Testis (tissue), 3 donors: ENCODE measurements around the gene CCDC47. TPM values are rescaled to one million over a fixed set of nuclear protein-coding genes. Genes with fewer than 3 reads are reported as not detected.
A peak's percentile ranks its signal among the peaks of the same experiment; 100 is the strongest.

Experiments
- DNase-seq: peaks from one replicate; pipeline ENCODE4 v3.0.0-alpha.2; 2019
- H3K27ac ChIP-seq, 2 donors: fragments of 200-600 bp; sonication (generic); one replicate each; pipeline ENCODE4 v1.5.1; 2019
- H3K27me3 ChIP-seq: fragments of 200-600 bp; sonication (generic); one replicate; pipeline ENCODE4 v1.5.1; 2019
- H3K36me3 ChIP-seq: fragments of 200-600 bp; sonication (generic); one replicate; pipeline ENCODE4 v1.5.1; 2017; ENCODE audit warnings: low read depth; ENCODE audit errors: missing control alignments
- H3K4me1 ChIP-seq: fragments of 200-600 bp; sonication (generic); one replicate; pipeline ENCODE4 v1.5.1; 2019
- H3K4me3 ChIP-seq, 2 donors: fragments of 200-600 bp; sonication (generic); one replicate each; pipeline ENCODE4 v1.5.1; 2017 to 2019
- H3K9me3 ChIP-seq: fragments of 200-600 bp; sonication (generic); one replicate; pipeline ENCODE4 v1.5.1; 2017
- CTCF ChIP-seq, 3 experiments: fragments of 450-650 bp in 2 of 3; fragments of 200-600 bp in 1 of 3; sonication (generic) in 1 of 3; IDR thresholded peaks; one replicate each; pipeline ENCODE4 v1.5.1; 2016 to 2019; ENCODE audit warnings: antibody characterized with exemption in 3 of 3, mild to moderate bottlenecking in 2 of 3, moderate library complexity in 1 of 3
- POLR2A ChIP-seq: fragments of 450-650 bp; IDR thresholded peaks from one replicate; pipeline ENCODE4 v1.6.1; 2017; ENCODE audit warnings: antibody characterized with exemption, mild to moderate bottlenecking, moderate library complexity
- WGBS, 2 donors: methylation state at CpG; one replicate each; pipeline ENCODE4 v1.1.5; 2018; 5-methylcytosine and 5-hydroxymethylcytosine counted together
- intact Hi-C: fragments of 100-400 bp; cut with DNase I; formaldehyde crosslinking; loops from one replicate; pipeline ENCODE4 v1.15.1; 2023; ENCODE audit warnings: low total_unique reads
- polyA plus RNA-seq: library from polyadenylated mRNA; stranded (reverse); fragments of 350-450 nt; fragmentation: Illumina TruSeq; extraction: RNeasy Lipid Tissue Mini Kit (QIAGEN cat#74804); gene quantifications from one replicate; pipeline ENCODE4 v1.2.3, GENCODE V29; 2014; ENCODE audit warnings: low read depth, low replicate concordance; ENCODE audit not compliant: insufficient read depth
- total RNA-seq, 2 donors: library from RNA; depleted of rRNA; stranded (reverse); fragments of >200 nt; gene quantifications; one replicate each; pipeline ENCODE4 v1.2.3, GENCODE V29; 2016

The CCDC47 gene
- total and polyA plus RNA-seq, 3 donors from 2014 or later = 52.4 to 68.0 (median 65.7) TPM

GRCh38 chr17:63701868-63702720, 71.3 kb downstream of the CCDC47 start:
- Histone ChIP-seq H3K4me3 (no peak overlapping the region), H3K36me3 (no peaks in the 10 kb centered on the region), H3K27me3 (no peaks in the 10 kb centered on the region), H3K9me3 (no peaks in the 10 kb centered on the region), H3K4me1 (peaks cover 8% of the 10 kb centered on the region), H3K27ac (no peak overlapping the region)
- 62 to 75% methylated on average over 18 to 19 of the region's 19 CpGs for WGBS, 2 donors
- peak; percentile 18 for DNase-seq
- TF ChIP-seq POLR2A = no peak
- no peak for TF ChIP-seq CTCF (IDR thresholded peaks at IDR 0.05)
- intact Hi-C loops = no loop called here

GRCh38 chr17:63701456-63701820, 72.0 kb downstream of the CCDC47 start:
- DNase-seq = no peak
- WGBS, 2 donors = 50 to 66% methylated on average over 7 to 10 of the region's 10 CpGs
- Histone ChIP-seq H3K36me3 (no peaks in the 10 kb centered on the region), H3K27ac (peak overlapping the region in 1 of 2 donors; percentile 77), H3K4me1 (peaks cover 8% of the 10 kb centered on the region), H3K9me3 (no peaks in the 10 kb centered on the region), H3K27me3 (no peaks in the 10 kb centered on the region), H3K4me3 (peak overlapping the region in 1 of 2 donors; percentile 49)
- intact Hi-C loops = no loop called here
- TF ChIP-seq CTCF (IDR thresholded peaks at IDR 0.05) (no peak), POLR2A (no peak)

- Histone ChIP-seq H3K9me3 (no peaks in the 10 kb centered on the region), H3K4me3 (peak overlapping the region; percentile 49 to 61), H3K36me3 (no peaks in the 10 kb centered on the region), H3K4me1 (peaks cover 8% of the 10 kb centered on the region), H3K27ac (peak overlapping the region in 1 of 2 donors; percentile 77), H3K27me3 (no peaks in the 10 kb centered on the region)
- peak in 2 of 3 experiments; percentile 9 to 14 for TF ChIP-seq CTCF (IDR thresholded peaks at IDR 0.05)
- TF ChIP-seq POLR2A = no peak
- intact Hi-C loops = no loop called here
- 26% methylated on average over 13 of the region's 88 CpGs; no CpG with 5 or more reads in 1 of the 2 donors for WGBS, 2 donors
- peak; percentile 53 for DNase-seq
These were observed 72.6 kb downstream of the CCDC47 start for GRCh38 chr17:63700528-63701455.

GRCh38 chr17:63699638-63700527, 73.5 kb downstream of the CCDC47 start, which contains the start of gene LIMD2:
Gene LIMD2, minus strand, starts transcription at chr17:63700125. Its CDS starts 827 bp downstream, at chr17:63699298.
- DNase-seq = peak; percentile 30
- Histone ChIP-seq H3K27me3 (no peaks in the 10 kb centered on the region), H3K36me3 (no peaks in the 10 kb centered on the region), H3K4me3 (peak within 1 kb of the TSS; percentile 49 to 61), H3K9me3 (no peaks in the 10 kb centered on the region), H3K4me1 (peaks cover 8% of the 10 kb centered on the region), H3K27ac (peak within 1 kb of the TSS in 1 of 2 donors; percentile 77)
- 0 to 1% methylated on average over 9 to 37 of the region's 133 CpGs for WGBS, 2 donors
- intact Hi-C loops = no loop called here
- TF ChIP-seq POLR2A = no peak
- no peak for TF ChIP-seq CTCF (IDR thresholded peaks at IDR 0.05)
